Measurements from ENCODE around the gene RECQL5. TPM values are rescaled to one million over a fixed set of nuclear protein-coding genes. Genes with fewer than 3 reads are reported as not detected.

The RECQL5 gene
- total RNA-seq, 1 donor from 2014 or later: 44.7 TPM

DNA sequence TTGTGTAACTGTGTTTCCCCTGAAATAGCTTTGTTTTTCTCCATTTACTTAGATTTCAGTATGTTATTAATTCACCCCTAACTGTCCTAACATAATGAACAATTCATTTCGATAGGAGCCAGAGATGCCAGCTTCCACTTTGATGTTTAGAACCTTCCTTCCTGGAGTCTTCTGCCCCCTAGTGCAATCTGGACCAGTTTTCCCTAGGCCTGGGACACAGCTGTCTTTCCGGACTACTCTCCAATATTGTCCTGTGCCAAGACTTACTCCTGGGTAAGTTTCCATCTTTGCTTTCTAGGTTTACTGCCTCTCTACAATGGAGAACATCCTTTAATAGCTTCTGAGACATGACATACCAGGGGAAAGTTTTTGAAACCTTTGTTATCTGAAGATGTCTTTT, 12.8 kb downstream of the RECQL5 start:
- Mint-ChIP-seq H3K9me3 (ENCODE audit: unreplicated experiment) (no peaks in the 10 kb centered on the region), H3K27ac (ENCODE audit: unreplicated experiment) (peak overlapping the region; percentile 2), H3K36me3 (ENCODE audit: unreplicated experiment) (peaks cover 22% of the 10 kb centered on the region), H3K4me3 (ENCODE audit: unreplicated experiment) (no peak overlapping the region), H3K4me1 (ENCODE audit: unreplicated experiment) (no peaks in the 10 kb centered on the region), H3K27me3 (ENCODE audit: unreplicated experiment) (no peaks in the 10 kb centered on the region)
- DNase-seq (ENCODE audit: extremely low spot score, unreplicated experiment): no peak
- TF ChIP-seq CTCF (IDR thresholded peaks at IDR 0.05): peak; percentile 12

- no peak overlapping the region for H3K27ac Mint-ChIP-seq (ENCODE audit: unreplicated experiment)
- H3K36me3 Mint-ChIP-seq (ENCODE audit: unreplicated experiment): peaks cover 28% of the 10 kb centered on the region
- TF ChIP-seq CTCF (IDR thresholded peaks at IDR 0.05): peak; percentile 73
- no peak for DNase-seq (ENCODE audit: extremely low spot score, unreplicated experiment)
- H3K4me3 Mint-ChIP-seq (ENCODE audit: unreplicated experiment): no peak overlapping the region
- H3K9me3 Mint-ChIP-seq (ENCODE audit: unreplicated experiment): no peaks in the 10 kb centered on the region
- H3K4me1 Mint-ChIP-seq (ENCODE audit: unreplicated experiment): no peaks in the 10 kb centered on the region
- H3K27me3 Mint-ChIP-seq (ENCODE audit: unreplicated experiment): no peaks in the 10 kb centered on the region
These were observed 13.9 kb downstream of the RECQL5 start for GRCh38 chr17:75652934-75653549.

DNA sequence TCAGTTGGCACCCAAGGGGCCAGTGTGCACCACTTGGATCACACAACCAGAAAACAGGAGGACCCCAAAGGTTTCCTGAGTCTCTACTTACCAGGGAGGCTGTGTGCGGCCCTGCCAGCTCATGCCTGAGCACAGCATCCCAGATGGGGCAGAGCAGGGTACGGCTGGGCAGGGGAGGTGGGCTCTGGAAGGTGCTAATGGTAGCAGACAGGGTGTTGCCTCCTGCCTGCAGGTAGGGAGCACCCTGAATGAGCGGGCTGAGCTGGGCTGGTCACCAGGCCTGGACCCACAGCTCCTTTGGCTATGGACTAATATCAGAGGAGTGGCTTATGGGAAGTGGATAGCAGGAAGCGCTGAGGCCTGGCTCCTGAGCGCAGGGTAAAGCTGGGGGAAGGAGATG, 14.6 kb downstream of the RECQL5 start:
- TF ChIP-seq CTCF (IDR thresholded peaks at IDR 0.05): no peak
- peaks cover 32% of the 10 kb centered on the region for H3K36me3 Mint-ChIP-seq (ENCODE audit: unreplicated experiment)
- H3K4me1 Mint-ChIP-seq (ENCODE audit: unreplicated experiment): no peaks in the 10 kb centered on the region
- no peak overlapping the region for H3K27ac Mint-ChIP-seq (ENCODE audit: unreplicated experiment)
- H3K27me3 Mint-ChIP-seq (ENCODE audit: unreplicated experiment): no peaks in the 10 kb centered on the region
- H3K4me3 Mint-ChIP-seq (ENCODE audit: unreplicated experiment): no peak overlapping the region
- no peaks in the 10 kb centered on the region for H3K9me3 Mint-ChIP-seq (ENCODE audit: unreplicated experiment)
- no peak for DNase-seq (ENCODE audit: extremely low spot score, unreplicated experiment)

DNA sequence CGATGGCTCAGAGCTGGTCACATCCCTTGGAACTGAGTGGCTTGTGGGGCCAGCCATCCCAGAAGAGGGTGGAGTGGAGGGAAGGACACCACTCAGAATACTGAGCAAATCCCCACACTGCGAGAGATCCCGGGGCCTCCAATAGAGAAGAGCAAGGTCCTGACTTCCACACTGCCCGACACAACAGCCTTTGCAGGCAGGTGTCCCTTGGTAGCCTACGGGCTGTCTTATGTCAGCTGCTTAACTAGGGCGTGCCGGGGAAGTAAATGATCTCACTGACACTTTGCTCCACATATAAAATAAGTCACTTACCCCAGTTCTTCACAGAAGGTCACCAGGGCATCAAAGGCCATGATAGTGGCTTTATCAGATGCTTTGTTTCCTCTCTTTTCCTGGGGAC, 16.1 kb downstream of the RECQL5 start:
- no peak overlapping the region for H3K27ac Mint-ChIP-seq (ENCODE audit: unreplicated experiment)
- no peaks in the 10 kb centered on the region for H3K27me3 Mint-ChIP-seq (ENCODE audit: unreplicated experiment)
- no peaks in the 10 kb centered on the region for H3K9me3 Mint-ChIP-seq (ENCODE audit: unreplicated experiment)
- no peak for TF ChIP-seq CTCF (IDR thresholded peaks at IDR 0.05)
- peaks cover under 1% of the 10 kb centered on the region for H3K4me1 Mint-ChIP-seq (ENCODE audit: unreplicated experiment)
- no peak overlapping the region for H3K4me3 Mint-ChIP-seq (ENCODE audit: unreplicated experiment)
- DNase-seq (ENCODE audit: extremely low spot score, unreplicated experiment): no peak
- peaks cover 32% of the 10 kb centered on the region for H3K36me3 Mint-ChIP-seq (ENCODE audit: unreplicated experiment)

- H3K9me3 Mint-ChIP-seq (ENCODE audit: unreplicated experiment): no peaks in the 10 kb centered on the region
- no peak for TF ChIP-seq CTCF (IDR thresholded peaks at IDR 0.05)
- H3K27me3 Mint-ChIP-seq (ENCODE audit: unreplicated experiment): no peaks in the 10 kb centered on the region
- H3K4me3 Mint-ChIP-seq (ENCODE audit: unreplicated experiment): no peak overlapping the region
- H3K27ac Mint-ChIP-seq (ENCODE audit: unreplicated experiment): no peak overlapping the region
- no peak for DNase-seq (ENCODE audit: extremely low spot score, unreplicated experiment)
- H3K36me3 Mint-ChIP-seq (ENCODE audit: unreplicated experiment): peaks cover 32% of the 10 kb centered on the region
- peaks cover 4% of the 10 kb centered on the region for H3K4me1 Mint-ChIP-seq (ENCODE audit: unreplicated experiment)
These were observed 17.3 kb downstream of the RECQL5 start for GRCh38 chr17:75649687-75650086.
